H1 (cell line): ENCODE data around the gene MSI2. TPM values are rescaled to one million over a fixed set of nuclear protein-coding genes. Genes with fewer than 3 reads are reported as not detected.
A peak's percentile ranks its signal among the peaks of the same experiment; 100 is the strongest.

Experiments
- CTCF ChIA-PET: fragments of 300-600 bp; sonication (Branson Sonifier 250); formaldehyde crosslinking; loops from one replicate; lab custom pipeline; 2021; ENCODE audit not compliant: partially characterized antibody; lab: Charles Lee
- POLR2A ChIA-PET: fragments of 300-600 bp; sonication (Branson Sonifier 250); formaldehyde crosslinking; loops from one replicate; lab custom pipeline; 2021; ENCODE audit warnings: inconsistent platforms; ENCODE audit not compliant: partially characterized antibody; lab: Charles Lee
- DNase-seq, 2 experiments: peaks; one replicate each; pipeline versions ENCODE4 v3.0.0 to v3.0.0-alpha.2; 2010 to 2022; ENCODE audit warnings: low spot score in 2 of 2, low read depth in 1 of 2, mixed read lengths in 1 of 2
- FAIRE-seq: peaks from 2 replicates; lab custom pipeline; 2011; peaks lifted over from hg19 to GRCh38; lab: Jason Lieb, UNC
- H2AFZ ChIP-seq: 2 replicates; pipeline ENCODE4 v1.8.1; 2012; ENCODE audit warnings: low read length, inconsistent platforms
- H2AK5ac ChIP-seq: 2 replicates; pipeline ENCODE4 v1.6.1; 2013; ENCODE audit warnings: low read depth, low read length
- H2BK120ac ChIP-seq: replicated peaks from 2 replicates; pipeline ENCODE3; 2013; ENCODE audit warnings: low read depth, low read length, inconsistent platforms
- H2BK12ac ChIP-seq: 2 replicates; pipeline ENCODE4 v1.6.1; 2013; ENCODE audit warnings: low read depth, low read length
- H2BK15ac ChIP-seq: 2 replicates; pipeline ENCODE4 v1.6.1; 2013; ENCODE audit warnings: low read length
- H2BK20ac ChIP-seq: 2 replicates; pipeline ENCODE4 v1.6.1; 2013; ENCODE audit warnings: low read length
- H2BK5ac ChIP-seq: 2 replicates; pipeline ENCODE4 v1.6.1; 2013; ENCODE audit warnings: low read depth, low read length
- H3K14ac ChIP-seq: 2 replicates; pipeline ENCODE4 v1.6.1; 2013; ENCODE audit warnings: inconsistent platforms; ENCODE audit not compliant: insufficient read length
- H3K18ac ChIP-seq: 2 replicates; pipeline ENCODE4 v1.6.1; 2013; ENCODE audit warnings: low read length; ENCODE audit errors: extremely low read depth
- H3K23ac ChIP-seq: 2 replicates; pipeline ENCODE4 v1.6.1; 2013; ENCODE audit warnings: inconsistent platforms; ENCODE audit not compliant: insufficient read length
- H3K23me2 ChIP-seq: 2 replicates; pipeline ENCODE4 v1.6.1; 2013; ENCODE audit warnings: low read depth, low read length
- H3K27ac ChIP-seq: 2 replicates; pipeline ENCODE4 v1.6.1; 2011; ENCODE audit warnings: low read depth, low read length, inconsistent platforms
- H3K27me3 ChIP-seq, 4 experiments: replicated peaks in 1 of 4; 1 replicate in 1 of 4; 2 replicates in 3 of 4; pipeline versions ENCODE4 v1.6.1 to v1.8.1; 2011 to 2013; ENCODE audit warnings: low read length in 3 of 4, mild to moderate bottlenecking in 3 of 4, inconsistent platforms in 2 of 4, mixed read lengths in 2 of 4, moderate library complexity in 1 of 4; ENCODE audit not compliant: control insufficient read depth in 3 of 4, insufficient read depth in 3 of 4; ENCODE audit errors: extremely low read depth in 1 of 4
- H3K36me3 ChIP-seq, 4 experiments: 2 replicates each; pipeline versions ENCODE4 v1.6.1 to v1.8.1; 2011 to 2013; ENCODE audit warnings: mild to moderate bottlenecking in 4 of 4, low read length in 3 of 4, moderate library complexity in 2 of 4, control low read depth in 1 of 4, inconsistent platforms in 1 of 4; ENCODE audit not compliant: insufficient read depth in 4 of 4, control insufficient read depth in 2 of 4
- H3K4ac ChIP-seq: replicated peaks from 2 replicates; pipeline ENCODE3; 2013; ENCODE audit warnings: low read length, low read depth, mixed read lengths, inconsistent platforms; ENCODE audit not compliant: insufficient read length
- H3K4me1 ChIP-seq, 4 experiments: replicated peaks in 1 of 4; 1 replicate in 1 of 4; 2 replicates in 3 of 4; pipeline versions ENCODE4 v1.6.1 to v1.8.1; 2011 to 2013; ENCODE audit warnings: low read length in 3 of 4, inconsistent platforms in 2 of 4, mixed read lengths in 1 of 4; ENCODE audit not compliant: insufficient read depth in 4 of 4, control insufficient read depth in 3 of 4
- H3K4me2 ChIP-seq, 2 experiments: 2 replicates each; pipeline versions ENCODE4 v1.6.1 to v1.8.1; 2011 to 2013; ENCODE audit warnings: low read depth in 2 of 2, low read length in 2 of 2, control low read depth in 1 of 2, inconsistent platforms in 1 of 2, mild to moderate bottlenecking in 1 of 2; ENCODE audit not compliant: insufficient read depth in 1 of 2
- H3K4me3 ChIP-seq, 4 experiments: fragments of 200-600, 300-600 bp in 1 of 4; sonication (generic), shearing (Covaris generic), sonication (Bioruptor Twin) in 1 of 4; 2 replicates each; pipeline versions ENCODE4 v1.5.1 to v1.8.1; 2011 to 2016; ENCODE audit warnings: low read length in 4 of 4, low read depth in 3 of 4, control low read depth in 2 of 4, inconsistent platforms in 2 of 4, mild to moderate bottlenecking in 2 of 4, mixed read lengths in 1 of 4, moderate library complexity in 1 of 4; ENCODE audit not compliant: insufficient read depth in 2 of 4; ENCODE audit errors: extremely low read depth in 1 of 4
- H3K56ac ChIP-seq: replicated peaks from 2 replicates; pipeline ENCODE3; 2013; ENCODE audit warnings: low read depth, mild to moderate bottlenecking, mixed read lengths, low read length, inconsistent platforms; ENCODE audit not compliant: insufficient read length
- H3K79me1 ChIP-seq: 2 replicates; pipeline ENCODE4 v1.6.1; 2013; ENCODE audit warnings: low read depth, low read length, control low read depth
- H3K79me2 ChIP-seq, 2 experiments: 2 replicates each; pipeline versions ENCODE4 v1.6.1 to v1.8.1; 2012 to 2013; ENCODE audit warnings: low read length in 2 of 2, mild to moderate bottlenecking in 2 of 2, inconsistent platforms in 1 of 2; ENCODE audit not compliant: insufficient read depth in 2 of 2, control insufficient read depth in 1 of 2
- H3K9ac ChIP-seq, 4 experiments: replicated peaks in 1 of 4; 1 replicate in 1 of 4; 2 replicates in 3 of 4; pipeline versions ENCODE4 v1.6.1 to v1.8.1; 2011 to 2013; ENCODE audit warnings: low read depth in 3 of 4, low read length in 3 of 4, control low read depth in 2 of 4, mild to moderate bottlenecking in 2 of 4, moderate library complexity in 2 of 4, inconsistent platforms in 1 of 4; ENCODE audit errors: extremely low read depth in 1 of 4
- H3K9me3 ChIP-seq, 2 experiments: 2 replicates each; pipeline versions ENCODE4 v1.6.1 to v1.8.1; 2012 to 2013; ENCODE audit warnings: mild to moderate bottlenecking in 2 of 2, moderate library complexity in 2 of 2, control low read depth in 1 of 2, inconsistent platforms in 1 of 2, low read depth in 1 of 2, low read length in 1 of 2, mixed read lengths in 1 of 2; ENCODE audit not compliant: insufficient read depth in 2 of 2
- H4K20me1 ChIP-seq, 2 experiments: replicated peaks in 1 of 2; 2 replicates each; pipeline versions ENCODE3 to v1.8.1; 2011 to 2013; ENCODE audit warnings: inconsistent platforms in 2 of 2, low read length in 2 of 2, mild to moderate bottlenecking in 1 of 2; ENCODE audit not compliant: insufficient read depth in 2 of 2, control insufficient read depth in 1 of 2
- H4K5ac ChIP-seq: 2 replicates; pipeline ENCODE4 v1.6.1; 2013; ENCODE audit warnings: low read length, low read depth, mixed read lengths, inconsistent platforms; ENCODE audit not compliant: insufficient read length
- H4K8ac ChIP-seq: 2 replicates; pipeline ENCODE4 v1.8.0; 2013; ENCODE audit warnings: mild to moderate bottlenecking, moderate library complexity, low read length, inconsistent platforms; ENCODE audit not compliant: insufficient read depth; ENCODE audit errors: extremely low read depth
- H4K91ac ChIP-seq: replicated peaks from 2 replicates; pipeline ENCODE3; 2013; ENCODE audit warnings: low read length, mixed read lengths, inconsistent platforms; ENCODE audit not compliant: insufficient read length
- HDAC2 ChIP-seq, 2 experiments: fragments of 300-600 bp in 1 of 2; sonication (generic) in 1 of 2; IDR thresholded peaks; 2 replicates each; pipeline ENCODE4 v1.6.1; 2011 to 2012; ENCODE audit warnings: low read depth in 2 of 2, low read length in 2 of 2, mild to moderate bottlenecking in 2 of 2, moderate library complexity in 2 of 2, borderline replicate concordance in 1 of 2, inconsistent platforms in 1 of 2
- KDM4A ChIP-seq: IDR thresholded peaks from one replicate; pipeline ENCODE4 v1.7.1; 2012; ENCODE audit warnings: low read depth, mild to moderate bottlenecking, moderate library complexity, low read length, inconsistent platforms; ENCODE audit not compliant: severe bottlenecking
- POLR2AphosphoS5 ChIP-seq: IDR thresholded peaks from 2 replicates; pipeline ENCODE4 v1.6.1; 2011; ENCODE audit warnings: low read depth, low read length
- POU5F1 ChIP-seq: IDR thresholded peaks from 2 replicates; pipeline ENCODE4 v1.6.1; 2011; ENCODE audit warnings: low read depth, mild to moderate bottlenecking, low read length, moderate library complexity
- RXRA ChIP-seq: IDR thresholded peaks from 2 replicates; pipeline ENCODE4 v1.6.1; 2011; ENCODE audit warnings: low read depth, mild to moderate bottlenecking, low read length, moderate library complexity; ENCODE audit not compliant: insufficient read depth
- WGBS, 2 experiments: shearing (Covaris generic) in 1 of 2; methylation state at CpG; one replicate each; pipeline versions ENCODE4 v1.1.6 to v1.1.7; 2013 to 2015; ENCODE audit warnings: low lambda C conversion rate in 2 of 2, mixed read lengths in 2 of 2, inconsistent platforms in 1 of 2, low coverage in 1 of 2, missing lambda C conversion rate in 1 of 2; ENCODE audit not compliant: insufficient replicate concordance in 2 of 2, insufficient coverage in 1 of 2, insufficient read length in 1 of 2; ENCODE audit errors: extremely low coverage in 1 of 2, missing lambda C conversion rate in 1 of 2; 5-methylcytosine and 5-hydroxymethylcytosine counted together
- polyA plus RNA-seq, 7 experiments: library from polyadenylated mRNA; depleted of rRNA in 3 of 7; stranded (reverse) in 5 of 7; unstranded in 2 of 7; fragments of >200 nt in 5 of 7; fragments of 200-250 nt in 2 of 7; gene quantifications; 1 replicate in 5 of 7; 2 replicates in 1 of 7; 4 replicates in 1 of 7; pipeline versions ENCODE4 v1.2.1 to v1.2.3, GENCODE V29; 2011 to 2013; ENCODE audit warnings: missing spikeins in 2 of 7, mixed read lengths in 2 of 7
- total RNA-seq: library from RNA; stranded (reverse); fragmentation: NEBNext Ultra II Directional; extraction: Animal tissue kit (Norgen Biotek cat#: 25700); gene quantifications from 2 replicates; pipeline ENCODE4 v1.2.1, GENCODE V29; 2021
- TF ChIP-seq, protein P1 (sequence below): IDR thresholded peaks from 2 replicates; pipeline ENCODE4 v1.6.1; 2012; ENCODE audit warnings: inconsistent platforms

The MSI2 gene
- total and polyA plus RNA-seq, 2 of the 8 experiments (the other 6 are each of a cell fraction or from before 2014, with no cell fraction given): 36.7 to 80.6 TPM

DNA sequence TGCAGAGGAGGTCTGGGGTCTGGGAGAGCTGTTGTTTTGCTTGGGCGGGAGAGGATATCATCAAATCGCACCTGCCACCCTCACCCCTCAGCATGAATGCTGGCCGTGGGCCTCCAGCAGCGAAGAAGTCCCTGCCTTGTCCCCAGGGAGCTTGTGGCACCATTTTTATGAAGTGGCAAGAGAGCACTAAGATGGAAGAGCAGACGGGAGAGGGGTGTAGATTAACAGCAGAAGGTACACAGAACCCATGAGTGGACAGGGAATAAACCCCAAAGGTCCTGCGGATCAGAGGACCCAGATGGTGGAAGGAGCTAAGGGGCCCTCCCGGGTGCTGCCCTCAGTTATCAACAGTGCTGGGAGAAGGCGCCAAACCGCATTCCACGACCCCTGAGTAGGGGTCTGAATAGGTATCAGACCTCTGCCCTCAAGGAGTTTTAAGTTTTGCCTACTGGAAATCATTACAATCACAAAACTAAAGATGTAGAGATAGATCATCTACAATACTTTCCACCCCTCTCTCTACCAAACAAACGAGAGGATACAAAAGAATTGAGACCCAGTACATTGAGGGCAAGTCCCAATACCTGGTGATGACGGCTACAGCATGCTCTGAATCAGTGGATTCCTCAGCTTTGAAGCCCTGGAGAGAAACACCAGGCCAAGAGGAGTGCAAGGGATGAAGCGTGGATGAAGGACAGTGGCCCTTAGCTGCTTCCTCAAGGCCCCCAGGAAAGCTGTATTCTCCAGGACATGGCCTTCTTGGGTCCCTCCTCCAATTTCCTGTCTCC lies 428.6 kb downstream of the MSI2 start:
- Histone ChIP-seq H2AFZ (no peak overlapping the region), H4K91ac (no peak overlapping the region), H3K79me1 (no peaks in the 10 kb centered on the region), H2BK15ac (no peak overlapping the region), H3K27ac (no peak overlapping the region), H3K9ac (no peak overlapping the region), H3K18ac (no peak overlapping the region), H3K27me3 (no peaks in the 10 kb centered on the region), H3K79me2 (no peaks in the 10 kb centered on the region), H2BK120ac (no peak overlapping the region), H4K20me1 (no peaks in the 10 kb centered on the region), H2BK5ac (no peak overlapping the region), H3K36me3 (no peaks in the 10 kb centered on the region; a peak in 1 of 8 replicates), H2BK12ac (no peak overlapping the region), H3K23me2 (no peaks in the 10 kb centered on the region), H3K14ac (no peak overlapping the region), H3K4me2 (no peak overlapping the region), H3K4ac (no peak overlapping the region), H4K5ac (no peak overlapping the region), H2AK5ac (no peak overlapping the region), H3K4me1 (peaks cover 2 to 16% (median 4%) of the 10 kb centered on the region in 4 experiments; a peak in 6 of 7 replicates), H3K23ac (no peak overlapping the region), H3K9me3 (no peaks in the 10 kb centered on the region), H3K4me3 (no peak overlapping the region), H3K56ac (no peak overlapping the region), H4K8ac (no peak overlapping the region), H2BK20ac (no peak overlapping the region)
- peak in 1 of 2 experiments; percentile 35 for DNase-seq
- WGBS, 2 experiments: 88% methylated on average over 13 of the region's 13 CpGs; no CpG with 5 or more reads in 1 of the 2 experiments
- ChIA-PET POLR2A (interaction anchor here (0.8 to 1.5 kb wide), 3 partner anchors 13 to 575 kb away, joined by 3 to 4 read pairs (median 3); no protein-coding TSS in a partner anchor), CTCF (interaction anchor here (0.8 to 3.4 kb wide), 11 partner anchors 10 to 562 kb away, joined by 3 to 14 read pairs (median 4); no protein-coding TSS in a partner anchor)
- TF ChIP-seq POU5F1 (no peak), HDAC2 (IDR thresholded peaks at IDR 0.05; ENCODE audit: borderline replicate concordance in 1 of 2, low read depth in 2 of 2, low read length in 2 of 2) (no peak), KDM4A (no peak), POLR2AphosphoS5 (0 out of 2 replicates have a peak, but pooled peaks have one; percentile 3), RXRA (no peak)
- TF ChIP-seq, protein P1, sequence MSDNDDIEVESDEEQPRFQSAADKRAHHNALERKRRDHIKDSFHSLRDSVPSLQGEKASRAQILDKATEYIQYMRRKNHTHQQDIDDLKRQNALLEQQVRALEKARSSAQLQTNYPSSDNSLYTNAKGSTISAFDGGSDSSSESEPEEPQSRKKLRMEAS: 0 out of 2 replicates have a peak, but pooled peaks have one; percentile 26
- no peak for FAIRE-seq
